ENCODE results near the gene ITIH4. TPM values are rescaled to one million over a fixed set of nuclear protein-coding genes. Genes with fewer than 3 reads are reported as not detected.

The ITIH4 gene
- total RNA-seq, 6 experiments from 2014 or later, result 1,573 to 4,137 (median 3,531) TPM

DNA sequence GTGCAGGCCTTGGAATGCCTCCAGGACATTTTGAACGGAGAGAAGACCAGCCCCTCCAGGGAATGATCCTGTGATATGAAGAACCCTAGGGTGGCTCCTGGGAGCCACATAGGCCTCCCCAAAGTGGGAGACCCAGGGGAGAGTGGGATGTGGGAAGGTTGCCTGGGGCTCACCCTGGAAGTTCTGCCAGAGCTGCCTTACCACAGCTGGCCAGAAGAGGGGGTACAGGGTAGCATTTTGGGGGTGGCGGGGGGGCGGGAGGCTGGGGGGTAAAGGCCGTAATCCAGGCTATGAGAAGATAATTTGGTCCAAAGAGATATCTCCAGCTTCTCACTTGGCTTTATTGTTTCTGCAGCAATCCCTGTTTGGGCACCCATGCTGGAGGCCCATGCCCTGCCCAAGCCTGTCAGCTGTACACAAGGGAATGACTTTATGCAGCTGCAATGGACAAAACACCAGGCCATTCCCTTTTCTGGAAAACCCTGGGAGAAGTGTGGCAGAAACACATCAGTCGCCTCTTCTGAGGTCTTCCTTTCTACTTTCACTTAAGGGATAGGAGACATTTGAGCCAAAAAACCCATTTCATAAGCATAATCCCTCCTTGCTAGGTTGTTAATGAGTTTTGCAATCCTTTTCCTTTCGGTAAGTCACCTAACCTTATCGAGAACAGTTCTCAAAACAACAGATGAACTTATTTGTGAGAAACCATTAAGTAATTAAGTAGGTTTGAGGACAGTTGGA is 15.4 kb upstream of the ITIH4 start:
- Histone ChIP-seq H3K36me3 (peaks cover 0 to 13% (median 5%) of the 10 kb centered on the region in 4 donors), H3K4me1 (peaks cover 0 to 58% (median 23%) of the 10 kb centered on the region in 4 donors), H3K4me3 (peak overlapping the region in 1 of 3 donors; percentile 3), H3K27me3 (no peaks in the 10 kb centered on the region), H3K27ac (peak overlapping the region; percentile 79 to 96 (median 80)), H3K9me3 (no peaks in the 10 kb centered on the region)
- DNase-seq (no peak), ATAC-seq (peak in 2 of 4 donors; percentile 0 to 2)
- intact Hi-C loops (cut with DNase I), result no loop called here
- 60% methylated on average over 7 of the region's 7 CpGs for WGBS (ENCODE audit: insufficient coverage, low coverage, low lambda C conversion rate, missing lambda C conversion rate)
- TF ChIP-seq POLR2A (IDR thresholded peaks at IDR 0.05), result no peak
- TF ChIP-seq, protein P1, sequence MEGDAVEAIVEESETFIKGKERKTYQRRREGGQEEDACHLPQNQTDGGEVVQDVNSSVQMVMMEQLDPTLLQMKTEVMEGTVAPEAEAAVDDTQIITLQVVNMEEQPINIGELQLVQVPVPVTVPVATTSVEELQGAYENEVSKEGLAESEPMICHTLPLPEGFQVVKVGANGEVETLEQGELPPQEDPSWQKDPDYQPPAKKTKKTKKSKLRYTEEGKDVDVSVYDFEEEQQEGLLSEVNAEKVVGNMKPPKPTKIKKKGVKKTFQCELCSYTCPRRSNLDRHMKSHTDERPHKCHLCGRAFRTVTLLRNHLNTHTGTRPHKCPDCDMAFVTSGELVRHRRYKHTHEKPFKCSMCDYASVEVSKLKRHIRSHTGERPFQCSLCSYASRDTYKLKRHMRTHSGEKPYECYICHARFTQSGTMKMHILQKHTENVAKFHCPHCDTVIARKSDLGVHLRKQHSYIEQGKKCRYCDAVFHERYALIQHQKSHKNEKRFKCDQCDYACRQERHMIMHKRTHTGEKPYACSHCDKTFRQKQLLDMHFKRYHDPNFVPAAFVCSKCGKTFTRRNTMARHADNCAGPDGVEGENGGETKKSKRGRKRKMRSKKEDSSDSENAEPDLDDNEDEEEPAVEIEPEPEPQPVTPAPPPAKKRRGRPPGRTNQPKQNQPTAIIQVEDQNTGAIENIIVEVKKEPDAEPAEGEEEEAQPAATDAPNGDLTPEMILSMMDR (IDR thresholded peaks at IDR 0.05), result peak in 3 of 4 donors; percentile 28 to 30 (median 29)

DNA sequence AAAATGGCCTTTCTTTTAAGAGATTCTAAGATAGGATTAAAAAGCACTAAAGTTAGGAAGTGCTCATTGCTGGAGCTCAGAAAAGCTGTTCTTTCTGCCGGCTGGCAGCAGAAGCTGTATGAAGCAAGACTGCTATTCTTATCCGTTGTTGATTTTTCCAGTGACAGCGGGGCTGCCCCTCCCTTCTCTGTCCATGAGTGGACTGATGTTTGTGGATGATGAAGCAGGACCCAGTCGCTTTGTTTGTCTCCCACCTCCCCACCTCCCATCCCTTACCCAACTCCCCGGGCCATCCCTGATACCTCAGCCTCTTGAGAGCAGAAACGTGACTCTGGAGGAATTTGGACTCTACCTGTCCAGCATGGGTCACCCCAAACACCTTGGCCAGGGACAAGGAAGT is 14.7 kb upstream of the ITIH4 start:
- Histone ChIP-seq H3K9me3 (no peaks in the 10 kb centered on the region), H3K4me1 (peaks cover 0 to 62% (median 23%) of the 10 kb centered on the region in 4 donors), H3K4me3 (no peak overlapping the region), H3K27ac (peak overlapping the region; percentile 79 to 96 (median 80)), H3K27me3 (no peaks in the 10 kb centered on the region), H3K36me3 (peaks cover 0 to 13% (median 5%) of the 10 kb centered on the region in 4 donors)
- ATAC-seq (peak; percentile 65 to 77 (median 68)), DNase-seq (peak; percentile 78 to 91 (median 89))
- intact Hi-C loops (cut with DNase I), result no loop called here
- whole genome bisulfite sequencing (ENCODE audit: insufficient coverage, low coverage, low lambda C conversion rate, missing lambda C conversion rate), result 14% methylated on average over 5 of the region's 6 CpGs
- TF ChIP-seq, protein P1 (IDR thresholded peaks at IDR 0.05), result no peak
- peak; percentile 79 for TF ChIP-seq POLR2A (IDR thresholded peaks at IDR 0.05)

DNA sequence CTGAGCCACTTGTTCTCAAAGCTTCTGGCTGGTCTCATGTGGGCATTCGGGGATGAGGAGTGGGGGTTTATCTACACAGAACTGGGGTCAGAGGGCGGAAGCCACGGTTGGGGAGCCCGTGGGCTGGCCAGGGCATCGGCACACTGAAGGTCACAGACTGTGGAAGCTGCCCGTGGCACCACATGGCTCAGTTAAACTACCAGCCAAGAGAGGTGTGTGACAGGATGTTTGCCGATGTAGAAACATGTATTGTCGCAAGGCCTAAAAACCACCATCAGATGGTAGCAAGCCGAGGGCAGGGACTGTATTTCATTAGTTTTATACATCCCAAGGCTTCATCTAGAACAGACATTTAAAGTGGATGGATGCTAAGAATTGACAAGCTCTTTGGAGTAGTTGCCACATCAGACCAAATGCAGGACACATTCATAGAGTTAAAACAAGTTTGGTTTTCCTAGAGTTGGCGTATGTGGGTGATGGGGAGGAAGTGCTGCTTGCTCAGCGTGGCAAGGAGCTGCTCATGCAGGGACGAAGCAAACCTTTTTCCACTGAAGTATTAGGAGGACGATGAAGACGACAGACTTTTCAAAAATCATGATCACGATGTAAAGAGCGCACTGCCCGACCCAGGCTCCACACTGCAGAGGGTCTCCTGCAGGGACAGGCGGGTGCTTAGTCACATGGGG is 14.0 kb upstream of the ITIH4 start:
- Histone ChIP-seq H3K4me1 (peaks cover 0 to 70% (median 26%) of the 10 kb centered on the region in 4 donors), H3K9me3 (no peaks in the 10 kb centered on the region), H3K27me3 (no peaks in the 10 kb centered on the region), H3K36me3 (peaks cover 0 to 9% (median 4%) of the 10 kb centered on the region in 4 donors), H3K27ac (peak overlapping the region; percentile 79 to 96 (median 80)), H3K4me3 (peak overlapping the region in 1 of 3 donors; percentile 11)
- DNase-seq, result peak; percentile 80 to 91 (median 90)
- 29% methylated on average over 14 of the region's 18 CpGs for WGBS (ENCODE audit: insufficient coverage, low coverage, low lambda C conversion rate, missing lambda C conversion rate)
- TF ChIP-seq POLR2A (IDR thresholded peaks at IDR 0.05), result peak; percentile 85
- TF ChIP-seq, protein P1 (IDR thresholded peaks at IDR 0.05), result no peak
- intact Hi-C loops (cut with DNase I), result no loop called here
- ATAC-seq, result peak; percentile 56 to 81 (median 68)

DNA sequence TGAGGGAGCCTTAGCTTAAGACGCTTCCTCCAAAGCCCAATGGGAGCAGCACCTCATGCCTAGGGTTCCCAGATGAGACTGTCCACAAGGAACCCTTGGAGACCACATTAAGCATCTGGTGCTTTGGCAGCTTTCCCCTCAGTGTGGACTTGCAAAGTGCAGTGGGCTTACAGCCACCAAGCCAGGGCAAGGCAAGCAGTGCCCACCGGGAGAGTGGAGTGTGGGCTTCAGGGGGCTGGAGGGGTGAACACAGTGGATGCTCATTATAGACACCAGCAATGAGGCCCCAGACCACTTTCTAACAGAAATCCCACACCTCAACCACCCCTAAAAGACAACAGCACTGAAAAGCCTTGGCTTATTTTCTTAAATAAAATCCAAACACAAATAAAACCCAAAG is 13.4 kb upstream of the ITIH4 start:
- H3K9me3 ChIP-seq, result no peaks in the 10 kb centered on the region
- WGBS (ENCODE audit: insufficient coverage, low coverage, low lambda C conversion rate, missing lambda C conversion rate), result no CpG with 5 or more reads among the region's 2 CpGs

More for the DNA sequence above, 13.4 kb upstream of the ITIH4 start:
- ATAC-seq (no peak), DNase-seq (peak in 1 of 3 donors; percentile 48)
- Histone ChIP-seq H3K4me3 (no peak overlapping the region), H3K36me3 (peaks cover 0 to 8% (median 1%) of the 10 kb centered on the region in 4 donors), H3K4me1 (peaks cover 0 to 73% (median 27%) of the 10 kb centered on the region in 4 donors), H3K27me3 (no peaks in the 10 kb centered on the region), H3K27ac (peak overlapping the region; percentile 67 to 96 (median 80))
- intact Hi-C loops (cut with DNase I), result no loop called here
- TF ChIP-seq POLR2A (IDR thresholded peaks at IDR 0.05), result no peak
- TF ChIP-seq, protein P1 (IDR thresholded peaks at IDR 0.05), result no peak
